G401.6 (cell line): ENCODE results near the gene TPD52L3.

Experiments used
- FAIRE-seq: peaks from 2 replicates; lab custom pipeline; 2012; peaks lifted over from hg19 to GRCh38; lab: Jason Lieb, UNC

TPD52L3 gene

GRCh38 chr9:6328103-6328502 is at the start of gene TPD52L3:
TSS of gene TPD52L3 (plus strand) at chr9:6328375. CDS start at chr9:6328596, 221 bp downstream.
- FAIRE-seq = no peak

- FAIRE-seq = no peak
Measured at GRCh38 chr9:6301858-6302257, 26.3 kb upstream of the TPD52L3 start.

DNA sequence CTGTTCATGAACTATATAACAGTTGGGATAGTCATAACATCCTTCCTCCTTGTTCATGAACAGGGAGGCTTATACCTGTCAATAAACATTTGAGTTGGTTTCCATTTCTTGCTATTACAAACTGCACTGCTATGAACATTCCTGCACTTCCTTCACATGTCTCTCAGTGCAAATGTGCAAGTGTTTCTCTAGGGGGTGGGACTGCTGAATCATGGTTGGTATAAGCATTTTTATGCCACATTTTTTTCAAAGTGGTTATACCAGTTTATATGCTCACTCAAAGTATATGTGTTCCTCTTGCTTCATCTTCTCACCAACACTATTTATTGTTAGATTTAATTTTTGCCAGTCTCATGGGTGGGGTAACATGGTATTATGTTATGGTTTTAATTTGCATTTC is 25.8 kb upstream of the TPD52L3 start:
- no peak for FAIRE-seq

GRCh38 chr9:6304232-6304631 is 23.9 kb upstream of the TPD52L3 start:
- no peak for FAIRE-seq

DNA sequence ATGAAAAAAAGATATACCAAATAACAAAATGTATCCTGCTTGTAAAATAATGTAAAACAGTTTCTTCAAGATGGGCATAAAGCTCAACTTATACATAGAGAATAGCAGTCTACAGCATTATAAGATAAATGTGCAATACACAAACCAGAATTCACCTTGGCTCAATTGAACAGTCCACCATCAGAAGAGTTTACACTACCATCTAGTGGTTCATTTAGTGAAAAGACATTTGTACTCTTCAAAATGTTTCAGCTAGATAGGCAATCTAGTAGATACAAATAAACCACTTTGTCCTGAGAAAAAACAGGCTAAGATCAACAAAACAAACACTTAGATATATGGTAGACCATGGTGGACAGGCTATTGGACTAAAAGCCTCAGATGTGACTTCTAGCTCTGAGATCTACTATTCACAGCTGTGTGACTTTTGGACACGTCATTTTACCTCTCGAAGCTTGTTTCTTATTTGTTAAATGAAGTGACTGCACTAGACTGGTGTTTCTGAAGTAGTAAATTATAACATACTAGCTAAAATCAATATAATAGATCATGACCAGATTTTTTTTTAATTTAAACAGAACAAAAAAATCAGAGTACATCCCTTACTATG is 22.1 kb upstream of the TPD52L3 start:
- peak; percentile 90 for FAIRE-seq

DNA sequence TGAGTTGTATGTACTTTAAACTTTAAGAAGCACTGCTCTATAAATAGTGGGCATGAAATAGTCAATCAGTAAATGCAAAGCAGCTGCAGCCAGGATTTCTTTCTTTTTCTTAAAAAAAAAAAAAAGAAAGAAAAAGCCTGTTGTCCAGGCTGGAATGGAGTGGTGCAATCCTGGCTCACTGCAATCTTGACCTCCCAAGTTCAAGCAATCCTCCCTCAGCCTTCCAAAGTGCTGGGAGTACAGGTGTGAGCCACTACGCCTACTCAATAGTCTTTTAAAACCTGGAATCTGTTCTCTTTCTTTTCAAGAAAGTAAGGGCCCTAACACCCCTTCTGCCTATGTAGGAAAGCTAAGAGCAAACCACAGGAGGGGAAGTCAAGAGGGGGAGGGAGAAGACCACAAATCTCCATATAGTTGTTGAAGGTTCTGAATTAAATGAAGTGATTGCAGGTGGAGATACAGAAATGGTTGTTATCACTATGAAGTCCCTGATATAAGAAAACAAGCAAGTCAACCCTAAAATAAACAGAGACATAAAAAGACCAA is 20.6 kb upstream of the TPD52L3 start:
- FAIRE-seq = no peak

GRCh38 chr9:6330958-6331634 is 2.9 kb downstream of the TPD52L3 start:
- FAIRE-seq = no peak

GRCh38 chr9:6334305-6334704 is 6.1 kb downstream of the TPD52L3 start:
- no peak for FAIRE-seq

- FAIRE-seq = no peak
Measured at GRCh38 chr9:6348766-6349165, 20.6 kb downstream of the TPD52L3 start.

DNA sequence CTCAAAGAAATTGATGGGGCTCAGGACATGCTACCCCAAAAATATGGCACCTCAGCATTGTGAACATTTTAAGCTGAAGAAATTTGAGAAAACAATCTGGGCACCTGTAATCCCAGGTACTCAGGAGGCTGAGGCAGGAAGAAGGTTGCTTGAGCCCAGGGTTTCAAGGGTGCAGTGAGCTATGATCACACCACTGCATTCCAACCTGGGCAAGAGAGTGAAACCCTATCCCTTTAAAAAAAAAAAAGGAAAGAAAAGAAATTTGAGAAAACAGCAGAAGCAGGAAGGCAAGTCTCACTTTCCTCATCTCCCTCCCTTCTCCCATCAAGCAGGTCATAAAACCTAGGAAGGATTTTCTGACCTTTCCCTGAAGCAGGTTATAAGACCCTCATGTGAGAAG is 23.6 kb downstream of the TPD52L3 start:
- FAIRE-seq = no peak

- peak; percentile 85 for FAIRE-seq
Measured at GRCh38 chr9:6354072-6354686, 26.0 kb downstream of the TPD52L3 start.

DNA sequence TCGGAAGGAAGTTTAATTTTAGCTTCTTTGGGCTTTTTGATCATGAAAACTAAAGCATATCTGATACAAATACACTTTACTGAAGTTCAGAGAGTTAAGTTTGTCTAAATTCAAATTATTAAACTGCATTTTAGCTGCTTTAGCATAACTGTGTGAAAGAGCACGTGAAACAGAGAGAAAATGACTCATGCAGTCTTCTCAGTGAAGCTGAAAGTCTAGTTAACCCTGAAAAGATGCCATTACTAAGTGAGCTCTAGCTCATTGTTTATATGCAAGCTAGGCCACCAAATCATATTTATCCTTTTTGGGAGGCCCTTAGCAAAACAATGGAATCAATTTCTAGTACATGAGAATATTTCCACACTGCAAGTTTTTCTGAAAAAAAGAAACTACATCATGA is 27.6 kb downstream of the TPD52L3 start:
- FAIRE-seq = no peak

- no peak for FAIRE-seq
Measured at GRCh38 chr9:6356441-6356840, 28.3 kb downstream of the TPD52L3 start.

DNA sequence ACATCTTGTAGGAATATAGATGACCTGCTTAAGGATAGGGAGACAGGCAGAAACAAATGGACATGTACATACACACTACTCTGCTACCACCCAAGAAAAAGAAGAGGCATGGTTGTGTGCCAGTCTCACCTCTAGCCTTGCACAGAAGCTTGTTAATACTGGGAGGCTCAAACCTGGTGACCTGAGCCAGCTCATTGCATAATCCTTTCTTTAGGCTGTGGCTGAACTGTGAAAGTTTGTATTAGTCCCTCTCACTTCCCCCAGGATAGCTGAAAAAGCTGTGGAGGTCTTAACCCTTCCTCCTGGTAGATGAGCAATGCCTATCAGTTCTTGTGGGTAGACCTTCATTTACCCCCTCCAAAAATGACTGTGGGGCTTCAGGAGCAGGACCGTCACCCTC is 28.7 kb downstream of the TPD52L3 start:
- FAIRE-seq = no peak

GRCh38 chr9:6367128-6367890 is 39.1 kb downstream of the TPD52L3 start:
- no peak for FAIRE-seq

DNA sequence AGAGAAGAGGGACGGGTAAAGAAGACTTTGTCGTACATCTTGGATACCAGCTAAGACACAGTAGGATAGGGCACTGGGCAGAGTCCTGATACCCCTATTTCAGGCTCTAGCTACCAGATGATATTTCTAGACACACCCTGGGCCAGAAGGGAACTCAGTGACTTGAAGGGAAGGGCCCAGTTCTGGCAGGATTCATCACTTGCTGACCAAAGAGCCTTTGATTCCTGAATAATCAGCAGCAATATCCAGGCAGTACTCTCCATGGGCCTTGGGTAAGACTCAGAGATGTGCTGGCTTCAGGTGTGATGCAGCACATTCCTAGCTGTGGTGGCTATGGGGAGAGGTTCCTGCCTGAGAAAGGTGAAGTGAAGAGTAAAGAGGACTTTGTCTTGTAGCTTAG is 40.7 kb downstream of the TPD52L3 start:
- FAIRE-seq = no peak
